Rectal smooth muscle tissue (tissue), 1 donor: ENCODE results near the gene SCFD2.
"Not testable (repeated sequence)": the region's sequence is repeated elsewhere in the genome, so short reads cannot be mapped to it uniquely, and the experiment has no call there.

ENCODE experiments used
- H3K27ac ChIP-seq: one replicate; pipeline ENCODE4 v1.7.0; 2013; ENCODE audit warnings: low read depth, low read length, inconsistent platforms
- H3K27me3 ChIP-seq: one replicate; pipeline ENCODE4 v1.7.0; 2013; ENCODE audit warnings: low read length; ENCODE audit not compliant: control insufficient read depth, insufficient read depth
- H3K36me3 ChIP-seq: one replicate; pipeline ENCODE4 v1.7.0; 2013; ENCODE audit warnings: low read length; ENCODE audit not compliant: control insufficient read depth, insufficient read depth
- H3K4me1 ChIP-seq: one replicate; pipeline ENCODE4 v1.7.0; 2013; ENCODE audit warnings: low read length; ENCODE audit not compliant: control insufficient read depth, insufficient read depth
- H3K4me3 ChIP-seq: one replicate; pipeline ENCODE4 v1.7.0; 2013; ENCODE audit warnings: low read length
- H3K9ac ChIP-seq: one replicate; pipeline ENCODE4 v1.7.0; 2013; ENCODE audit warnings: low read length

The SCFD2 gene

DNA sequence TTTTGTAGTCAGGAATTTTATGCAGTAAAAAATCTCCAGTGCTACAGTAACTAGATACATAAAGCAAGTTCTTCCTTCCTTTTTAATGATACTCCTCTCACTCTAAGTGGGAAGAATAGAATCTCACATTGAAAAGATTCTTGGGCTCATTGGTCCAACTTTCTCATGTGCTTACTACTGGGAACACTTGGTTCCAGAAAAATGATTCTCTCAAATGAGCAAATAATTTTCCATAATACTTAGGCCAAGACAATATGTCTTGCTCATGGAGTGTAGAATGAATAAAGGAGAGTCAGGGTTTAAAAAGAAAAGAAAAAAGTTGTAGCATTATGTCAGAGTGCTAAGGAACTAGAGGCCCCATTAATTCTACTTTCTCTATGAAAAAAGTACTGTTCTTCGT is 306.0 kb downstream of the SCFD2 start:
- no peak overlapping the region for H3K9ac ChIP-seq
- H3K4me1 ChIP-seq, result no peaks in the 10 kb centered on the region
- no peak overlapping the region for H3K27ac ChIP-seq
- H3K36me3 ChIP-seq, result no peaks in the 10 kb centered on the region
- H3K4me3 ChIP-seq, result no peak overlapping the region
- H3K27me3 ChIP-seq, result no peaks in the 10 kb centered on the region

DNA sequence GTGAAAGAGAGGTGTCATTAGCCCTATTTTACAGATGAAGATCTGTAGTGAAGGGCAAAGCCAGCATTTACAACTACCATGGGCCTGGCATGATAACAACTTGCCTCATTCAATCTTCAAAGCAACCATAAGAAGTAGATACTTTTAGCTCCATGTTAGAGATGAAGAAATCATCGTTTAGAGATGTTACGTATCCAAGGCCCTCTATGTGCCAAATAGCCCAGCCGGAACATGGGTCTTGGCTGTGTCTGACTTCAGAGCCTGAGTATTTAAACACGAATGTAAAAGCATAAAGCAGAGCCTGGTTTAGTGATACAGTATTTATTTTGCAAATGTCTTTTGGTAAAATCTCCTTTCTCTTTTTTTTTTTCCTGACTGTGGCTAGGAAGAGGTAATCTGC is 306.6 kb downstream of the SCFD2 start:
- H3K4me1 ChIP-seq, result no peaks in the 10 kb centered on the region
- H3K9ac ChIP-seq, result no peak overlapping the region
- H3K4me3 ChIP-seq, result no peak overlapping the region
- H3K27ac ChIP-seq, result no peak overlapping the region
- no peaks in the 10 kb centered on the region for H3K27me3 ChIP-seq
- H3K36me3 ChIP-seq, result no peaks in the 10 kb centered on the region

DNA sequence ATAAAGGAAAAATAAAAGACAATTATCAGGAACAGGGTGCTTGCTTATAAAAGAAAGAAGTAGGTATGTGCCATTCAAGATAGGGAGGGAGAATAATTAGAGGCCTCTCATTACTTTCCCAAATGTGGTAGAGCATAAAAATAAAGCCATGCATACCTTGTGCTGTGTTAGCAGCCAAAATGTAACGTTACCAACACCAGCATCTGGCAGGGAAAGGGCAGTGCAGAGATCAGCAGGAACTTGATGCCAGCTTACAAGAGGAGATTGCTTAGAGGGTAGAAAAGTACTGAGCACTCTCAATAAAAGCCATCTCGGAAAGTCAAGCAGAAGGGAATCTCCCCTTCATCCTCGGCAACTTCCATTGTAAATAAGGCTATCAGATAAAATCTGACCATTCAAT is 308.2 kb downstream of the SCFD2 start:
- Histone ChIP-seq H3K36me3 (no peaks in the 10 kb centered on the region), H3K27me3 (no peaks in the 10 kb centered on the region), H3K4me3 (no peak overlapping the region), H3K27ac (no peak overlapping the region), H3K9ac (no peak overlapping the region), H3K4me1 (no peaks in the 10 kb centered on the region)

DNA sequence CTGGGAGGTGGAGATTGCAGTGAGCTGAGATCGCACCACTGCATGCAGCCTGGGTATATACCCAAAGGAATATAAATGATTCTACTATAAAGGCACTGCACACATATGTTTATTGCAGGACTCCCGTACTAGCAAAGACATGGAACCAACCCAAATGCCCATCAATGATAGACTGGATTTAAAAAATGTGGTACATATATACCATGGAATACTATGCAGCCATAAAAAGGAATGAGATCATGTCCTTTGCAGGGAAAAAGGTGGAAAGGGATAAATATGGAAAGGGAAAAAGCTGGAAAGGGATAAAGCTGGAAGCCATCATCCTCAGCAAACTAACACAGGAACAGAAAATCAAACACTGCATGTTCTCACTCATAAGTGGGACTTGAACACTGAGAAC is 308.8 kb downstream of the SCFD2 start:
- H3K4me1 ChIP-seq, H3K27ac ChIP-seq, H3K27me3 ChIP-seq, H3K9ac ChIP-seq, H3K4me3 ChIP-seq, H3K36me3 ChIP-seq: not testable (repeated sequence)

DNA sequence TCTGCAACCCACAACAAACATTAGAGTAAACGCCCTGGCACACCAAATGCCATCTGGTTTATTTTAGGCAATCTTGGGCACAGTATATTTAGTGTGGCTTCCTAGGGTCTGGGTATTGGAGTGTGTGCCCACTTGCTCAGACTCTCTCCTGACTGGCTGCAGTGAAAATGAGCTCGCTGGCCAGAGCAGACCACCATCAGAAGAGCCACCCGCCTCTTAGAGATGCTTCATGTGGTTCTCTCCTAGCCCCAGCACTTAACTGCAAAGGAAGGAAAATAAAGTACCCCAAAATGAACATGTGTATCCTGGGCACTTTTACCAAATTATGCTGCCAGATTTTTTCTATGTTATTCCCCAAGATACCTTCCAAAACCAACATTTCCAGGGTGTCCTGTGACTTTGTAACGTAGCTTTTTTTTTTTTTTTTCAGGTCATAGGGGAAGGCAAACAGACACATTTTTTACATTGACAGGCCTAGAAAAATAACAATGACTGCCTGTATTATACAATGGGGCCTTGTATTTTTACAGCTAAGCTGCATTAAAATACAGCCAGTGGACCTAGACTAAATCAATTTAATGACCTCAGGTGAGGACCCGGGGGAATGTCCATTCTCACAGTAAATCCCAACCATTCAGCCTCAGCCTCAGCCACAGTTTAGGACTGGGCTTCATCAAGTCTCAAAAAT is 310.0 kb downstream of the SCFD2 start:
- H3K27me3 ChIP-seq, result no peaks in the 10 kb centered on the region
- H3K27ac ChIP-seq, result no peak overlapping the region
- no peaks in the 10 kb centered on the region for H3K4me1 ChIP-seq
- H3K36me3 ChIP-seq, result no peaks in the 10 kb centered on the region
- H3K4me3 ChIP-seq, result no peak overlapping the region
- no peak overlapping the region for H3K9ac ChIP-seq

DNA sequence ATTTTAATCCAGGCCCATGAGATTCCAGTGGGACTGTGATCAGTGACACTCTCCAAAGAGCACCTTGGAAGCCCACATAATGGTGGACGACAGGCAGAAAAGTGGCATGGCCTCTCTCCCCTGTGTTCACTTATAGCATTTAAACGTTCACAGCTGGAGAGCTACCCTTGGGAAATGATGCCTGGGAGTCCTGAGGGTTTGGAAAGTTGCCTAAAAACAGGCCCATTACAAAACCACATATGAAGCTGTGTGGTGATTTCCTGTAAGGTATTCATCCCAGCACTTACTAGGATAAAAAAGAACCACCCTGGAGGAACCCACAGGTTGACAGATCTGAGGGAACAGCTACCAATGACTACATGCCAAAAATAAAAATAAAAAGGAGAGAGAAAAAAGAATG is 310.6 kb downstream of the SCFD2 start:
- no peak overlapping the region for H3K27ac ChIP-seq
- no peak overlapping the region for H3K4me3 ChIP-seq
- no peaks in the 10 kb centered on the region for H3K27me3 ChIP-seq
- no peak overlapping the region for H3K9ac ChIP-seq
- H3K36me3 ChIP-seq, result no peaks in the 10 kb centered on the region
- H3K4me1 ChIP-seq, result no peaks in the 10 kb centered on the region

DNA sequence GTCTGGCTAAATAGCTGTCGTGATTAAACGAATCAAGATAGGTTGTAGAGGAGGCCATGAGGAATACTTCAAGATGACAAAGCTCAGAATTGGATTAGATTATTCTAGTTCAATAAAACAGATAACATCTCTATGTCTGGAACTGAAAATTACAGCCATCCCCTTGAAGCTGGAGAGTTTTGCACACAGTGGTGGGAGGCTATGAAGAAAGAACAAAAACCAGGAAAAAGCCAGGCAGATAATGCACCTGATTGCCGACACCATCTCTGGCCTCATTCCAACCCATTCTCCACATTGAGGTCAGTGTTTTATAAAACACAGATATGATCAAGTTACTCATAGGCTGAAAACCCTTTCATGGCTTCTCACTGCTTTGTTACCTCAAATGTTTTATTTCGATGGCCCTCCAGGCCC is 315.5 kb downstream of the SCFD2 start:
- Histone ChIP-seq H3K9ac (no peak overlapping the region), H3K4me1 (no peaks in the 10 kb centered on the region), H3K27me3 (no peaks in the 10 kb centered on the region), H3K27ac (no peak overlapping the region), H3K36me3 (no peaks in the 10 kb centered on the region), H3K4me3 (no peak overlapping the region)

DNA sequence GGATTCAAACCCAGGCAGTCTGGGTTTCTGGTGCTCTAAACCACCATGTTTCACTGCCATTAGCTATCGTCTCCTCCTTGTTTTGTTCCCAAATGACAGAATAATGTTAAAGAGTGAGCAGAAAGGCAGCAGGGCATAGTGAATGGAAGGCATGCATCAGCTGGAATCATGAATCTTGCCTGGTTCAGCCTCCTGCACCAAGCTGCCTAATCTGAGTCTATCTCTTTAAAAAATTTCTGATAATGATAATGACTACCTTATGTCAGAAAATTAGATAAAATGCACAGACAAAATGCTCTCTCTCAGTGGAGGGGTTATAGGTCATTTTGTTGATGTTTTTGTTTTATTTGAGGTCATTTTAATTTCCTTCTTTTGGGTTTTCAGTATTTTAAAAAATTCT is 316.3 kb downstream of the SCFD2 start:
- H3K27ac ChIP-seq, result no peak overlapping the region
- no peak overlapping the region for H3K4me3 ChIP-seq
- H3K4me1 ChIP-seq, result no peaks in the 10 kb centered on the region
- no peak overlapping the region for H3K9ac ChIP-seq
- H3K36me3 ChIP-seq, result no peaks in the 10 kb centered on the region
- no peaks in the 10 kb centered on the region for H3K27me3 ChIP-seq

DNA sequence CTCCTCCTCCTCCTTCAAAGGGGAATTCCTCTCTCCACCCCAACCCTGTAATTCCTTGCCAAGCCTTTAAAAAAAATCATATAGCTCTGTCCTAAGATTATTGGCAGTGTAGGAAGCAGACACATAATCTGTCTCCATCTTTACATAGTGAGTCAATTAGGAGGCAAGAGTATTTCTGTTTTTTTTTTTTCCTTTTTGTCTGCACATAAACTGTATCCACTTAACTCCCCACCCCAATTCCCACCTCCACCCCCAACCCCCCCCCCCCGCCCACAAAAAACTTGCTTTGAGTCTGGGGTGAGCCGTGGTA is 321.3 kb downstream of the SCFD2 start:
- Histone ChIP-seq H3K36me3 (no peaks in the 10 kb centered on the region), H3K27me3 (no peaks in the 10 kb centered on the region), H3K4me1 (no peaks in the 10 kb centered on the region), H3K4me3 (no peak overlapping the region), H3K27ac (no peak overlapping the region), H3K9ac (no peak overlapping the region)

DNA sequence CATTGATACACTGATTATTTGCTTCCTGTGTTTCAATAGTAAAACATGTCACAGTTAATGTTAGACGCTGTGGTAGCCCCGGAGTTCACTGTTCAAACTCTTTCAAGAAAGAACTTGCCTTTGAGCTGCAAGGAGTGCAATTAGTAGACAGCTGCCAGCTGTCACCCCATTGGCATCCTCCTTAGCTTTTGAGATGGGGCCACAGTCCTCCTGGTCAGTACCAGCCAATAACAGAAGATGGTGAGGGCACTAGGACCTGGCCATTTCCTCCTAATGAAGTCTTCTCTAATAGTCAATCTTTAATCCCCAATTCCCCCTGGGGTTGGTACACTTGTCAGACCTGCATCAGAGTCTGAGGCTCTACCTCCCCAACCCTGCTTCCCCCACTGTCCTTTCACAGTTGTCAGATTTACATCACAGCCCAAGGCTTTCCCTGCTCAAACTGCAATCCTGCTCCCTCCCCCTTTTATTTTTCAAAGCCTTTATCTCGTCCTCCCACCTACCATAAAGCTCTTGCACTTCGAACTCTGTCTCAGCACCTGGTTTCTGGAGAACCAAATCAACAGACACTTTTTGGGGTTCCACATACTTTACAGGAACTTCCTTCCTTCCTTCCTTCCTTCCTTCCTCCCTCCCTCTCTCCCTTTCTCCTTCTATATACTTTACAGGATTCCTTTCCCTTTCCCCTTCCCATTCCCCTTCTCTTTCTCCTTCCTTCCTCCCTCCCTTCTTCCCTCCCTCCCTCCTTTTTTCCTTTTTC is 321.8 kb downstream of the SCFD2 start:
- H3K27ac ChIP-seq, result no peak overlapping the region
- H3K4me3 ChIP-seq, result no peak overlapping the region
- no peak overlapping the region for H3K9ac ChIP-seq

DNA sequence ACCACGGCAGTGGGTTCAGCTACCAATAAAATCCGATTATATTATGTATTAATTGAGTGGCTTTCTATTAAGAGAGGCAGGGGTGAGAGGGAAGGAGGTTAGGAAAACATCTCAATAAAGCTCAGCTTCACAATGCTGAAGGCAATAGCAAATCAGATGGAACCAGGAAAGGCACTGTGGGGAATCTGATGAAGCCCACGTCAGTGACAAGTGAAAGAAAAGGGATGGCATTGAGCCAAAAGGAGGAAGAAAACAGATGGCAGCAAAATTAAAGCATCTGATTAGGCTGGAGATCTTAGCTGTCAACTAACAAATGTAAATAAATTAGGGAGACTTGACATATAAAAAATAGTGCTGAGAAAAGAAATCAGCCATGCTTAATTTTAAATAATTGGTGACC is 322.8 kb downstream of the SCFD2 start:
- Histone ChIP-seq H3K27me3 (no peaks in the 10 kb centered on the region), H3K36me3 (no peaks in the 10 kb centered on the region), H3K27ac (no peak overlapping the region), H3K4me3 (no peak overlapping the region), H3K4me1 (no peaks in the 10 kb centered on the region), H3K9ac (no peak overlapping the region)

More for the DNA sequence above, 321.8 kb downstream of the SCFD2 start:
- H3K27me3 ChIP-seq, result no peaks in the 10 kb centered on the region
- no peaks in the 10 kb centered on the region for H3K4me1 ChIP-seq
- H3K36me3 ChIP-seq, result no peaks in the 10 kb centered on the region

DNA sequence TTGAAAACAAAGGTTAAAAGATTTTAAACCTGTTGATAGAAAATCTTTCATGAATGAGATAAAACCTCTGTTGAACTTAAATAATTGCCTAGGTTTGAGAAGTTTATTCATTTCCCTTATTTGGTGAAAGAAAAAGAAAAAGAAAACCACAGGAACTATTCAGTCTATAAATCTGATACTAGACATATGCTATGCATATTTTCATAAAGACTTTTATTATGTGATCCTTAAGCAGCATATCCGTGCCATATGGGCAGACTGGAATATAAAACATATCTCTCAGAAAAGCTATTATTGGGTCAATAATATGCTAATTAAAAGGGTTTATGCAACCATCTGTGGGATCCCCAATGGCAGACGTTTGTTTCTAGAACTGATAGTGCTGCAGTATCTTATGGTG is 325.0 kb downstream of the SCFD2 start:
- H3K36me3 ChIP-seq, result no peaks in the 10 kb centered on the region
- H3K27ac ChIP-seq, result no peak overlapping the region
- H3K4me3 ChIP-seq, result no peak overlapping the region
- H3K27me3 ChIP-seq, result no peaks in the 10 kb centered on the region
- no peak overlapping the region for H3K9ac ChIP-seq
- no peaks in the 10 kb centered on the region for H3K4me1 ChIP-seq

DNA sequence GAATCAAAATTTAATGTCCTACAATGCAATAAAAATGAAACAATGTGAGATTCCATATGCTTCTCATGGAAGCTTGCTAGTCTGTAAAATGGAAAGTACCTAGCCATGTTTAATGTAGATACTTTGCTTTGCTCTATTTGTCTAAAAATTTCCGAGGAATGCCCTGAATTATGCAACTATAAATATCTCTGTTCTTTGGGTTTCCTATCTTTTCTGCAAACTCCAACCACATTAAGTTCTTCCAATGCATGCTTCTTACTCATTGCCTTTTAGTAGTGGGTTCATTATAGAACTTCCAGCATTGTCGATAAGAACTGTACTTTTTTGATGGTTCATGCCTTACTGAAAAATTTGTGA is 325.4 kb downstream of the SCFD2 start:
- Histone ChIP-seq H3K27ac (no peak overlapping the region), H3K9ac (no peak overlapping the region), H3K4me1 (no peaks in the 10 kb centered on the region), H3K27me3 (no peaks in the 10 kb centered on the region), H3K36me3 (no peaks in the 10 kb centered on the region), H3K4me3 (no peak overlapping the region)
